DLD1 (cell line): ENCODE measurements around the gene ECHDC3.

Experiments
- in situ Hi-C: cut with HindIII; loops from 2 replicates; pipeline ENCODE4 v1.10.0; 2017; ENCODE audit warnings: low sequenced_read_pairs

ECHDC3 gene

GRCh38 chr10:11746883-11747539, 4.8 kb downstream of the ECHDC3 start:
- in situ Hi-C loops = no loop called here

DNA sequence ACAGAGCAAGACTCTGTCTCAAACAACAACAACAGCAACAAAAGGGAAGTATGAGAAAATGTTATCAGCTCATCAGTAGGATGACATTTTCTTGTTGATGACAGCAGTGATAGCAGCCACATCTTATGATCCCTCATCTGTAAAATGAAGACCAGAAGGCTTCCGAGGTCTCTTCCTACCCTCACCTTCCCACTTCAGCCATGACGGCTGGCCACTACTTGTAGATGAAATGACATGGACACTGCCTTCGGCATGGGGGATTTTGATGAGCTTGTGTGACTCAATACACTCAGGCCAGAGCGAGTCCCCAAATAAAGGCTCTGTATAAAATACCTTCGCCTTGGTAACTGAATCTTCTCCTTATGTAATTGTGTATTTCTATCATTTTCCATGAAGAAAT, 6.7 kb downstream of the ECHDC3 start:
- in situ Hi-C loops = no loop called here

GRCh38 chr10:11750420-11750819, 8.2 kb downstream of the ECHDC3 start:
- in situ Hi-C loops = loop anchor here (10.0 kb wide), 1 partner anchor 246 kb away; no protein-coding TSS in a partner anchor

- in situ Hi-C loops = loop anchor here (10.0 kb wide), 1 partner anchor 249 kb away; no protein-coding TSS in a partner anchor
These were observed 12.0 kb downstream of the ECHDC3 start for GRCh38 chr10:11754173-11754572.

DNA sequence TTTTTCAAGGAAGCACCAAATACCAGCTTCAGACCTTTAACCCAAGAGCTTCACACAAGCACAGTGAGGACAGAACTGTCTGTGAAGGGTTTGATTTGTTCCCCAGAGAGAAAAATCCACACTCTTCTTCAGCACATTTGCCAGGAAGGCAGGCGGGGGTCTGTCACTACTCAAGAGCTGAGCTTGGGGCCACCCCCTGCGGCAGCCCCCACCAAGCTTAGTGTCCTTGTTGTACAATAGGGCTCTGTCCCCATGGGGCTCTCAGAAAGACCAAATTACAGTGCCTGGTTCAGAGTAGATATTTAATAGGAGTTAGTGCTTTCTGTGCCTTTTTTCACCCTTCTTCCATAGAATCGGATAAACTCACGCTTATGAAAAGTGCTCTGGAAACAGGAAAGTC, 12.4 kb downstream of the ECHDC3 start:
- in situ Hi-C loops = loop anchor here (10.0 kb wide), 1 partner anchor 250 kb away; no protein-coding TSS in a partner anchor

DNA sequence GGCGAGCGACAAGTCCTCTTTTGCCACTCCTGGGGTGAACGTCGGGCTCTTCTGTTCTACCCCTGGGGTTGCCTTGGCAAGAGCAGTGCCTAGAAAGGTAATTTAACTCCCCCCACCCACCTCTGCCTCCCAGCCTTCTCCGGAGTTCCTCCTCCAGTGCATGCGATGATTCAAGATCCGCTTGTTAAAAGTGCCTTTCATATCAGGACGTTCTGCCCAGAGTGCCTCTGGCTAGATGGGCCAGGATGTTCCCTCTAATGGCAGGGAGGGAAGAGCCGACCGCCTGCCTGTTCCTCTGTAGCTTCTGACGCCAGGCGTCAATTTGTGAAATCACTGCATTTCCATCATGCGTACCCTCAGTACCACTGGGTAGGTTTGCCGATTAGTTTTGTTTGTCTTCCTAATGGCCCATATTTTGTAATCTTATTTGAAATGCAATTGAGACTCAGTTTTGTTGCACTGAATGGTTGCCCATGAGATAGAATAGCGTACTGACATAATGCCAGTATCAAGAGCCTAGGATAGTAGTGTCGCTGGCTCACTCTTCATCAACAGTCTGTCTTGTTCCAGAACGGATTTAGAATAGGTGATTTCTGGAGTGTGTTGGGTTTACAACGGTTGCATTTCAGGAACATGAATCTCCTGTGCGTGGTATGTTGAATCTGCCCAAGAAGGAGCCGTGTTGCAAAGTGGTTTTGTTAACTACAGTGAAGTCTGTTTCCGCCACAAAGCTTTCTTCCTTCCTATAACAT, 13.5 kb downstream of the ECHDC3 start:
- in situ Hi-C loops = loop anchor here (10.0 kb wide), 1 partner anchor 251 kb away; no protein-coding TSS in a partner anchor

- in situ Hi-C loops = loop anchor here (10.0 kb wide), 1 partner anchor 252 kb away; no protein-coding TSS in a partner anchor
These were observed 14.7 kb downstream of the ECHDC3 start for GRCh38 chr10:11756766-11757315.

DNA sequence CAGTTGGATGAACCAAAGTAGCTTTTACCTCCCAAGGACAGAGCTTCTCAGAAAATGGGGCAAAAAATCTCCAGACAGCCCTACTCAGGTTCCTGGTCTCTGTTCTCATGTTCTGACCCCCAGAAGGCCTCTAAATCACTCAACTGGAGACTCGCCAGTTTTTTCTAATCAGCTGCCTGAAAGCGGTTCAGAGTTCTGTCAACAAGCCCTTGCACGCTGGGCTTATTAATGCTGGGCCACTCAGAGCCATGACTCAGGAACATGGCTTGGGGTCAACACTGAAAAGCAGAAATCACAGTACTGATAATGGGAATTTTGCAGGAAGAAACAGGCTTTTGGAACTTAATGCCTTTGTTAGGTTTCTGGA, 15.3 kb downstream of the ECHDC3 start:
- in situ Hi-C loops = loop anchor here (10.0 kb wide), 1 partner anchor 253 kb away; no protein-coding TSS in a partner anchor

DNA sequence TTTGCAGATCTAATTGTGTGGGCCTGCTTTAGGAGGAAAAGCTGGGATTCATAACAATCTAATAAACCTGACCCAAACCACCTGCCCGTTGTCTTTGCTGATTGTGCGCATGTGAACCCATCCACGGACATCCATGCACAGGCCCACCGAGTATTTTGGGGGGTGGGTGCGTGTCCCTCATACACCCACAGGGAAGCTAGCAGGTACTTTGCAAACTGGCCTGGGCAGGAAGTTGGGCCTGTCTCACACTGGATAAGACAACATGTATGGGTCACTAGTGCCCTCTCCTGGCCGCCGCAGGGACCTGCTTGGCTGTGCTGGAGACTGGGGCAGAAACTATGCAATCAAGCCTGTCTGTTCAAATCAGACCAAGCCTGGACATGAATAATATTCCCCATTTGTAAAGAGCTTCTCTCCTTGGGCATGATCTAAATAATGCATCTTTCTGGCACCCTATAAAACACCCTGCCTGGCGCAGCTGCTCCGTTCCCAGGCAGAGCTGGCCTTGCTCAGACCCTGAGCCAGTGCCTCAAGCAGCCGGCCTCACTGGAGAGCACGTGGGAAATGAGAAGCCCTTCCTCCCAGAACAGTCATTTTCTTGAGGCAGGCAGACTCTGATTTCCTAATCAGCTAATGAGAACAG, 15.8 kb downstream of the ECHDC3 start:
- in situ Hi-C loops = loop anchor here (10.0 kb wide), 1 partner anchor 253 kb away; no protein-coding TSS in a partner anchor

DNA sequence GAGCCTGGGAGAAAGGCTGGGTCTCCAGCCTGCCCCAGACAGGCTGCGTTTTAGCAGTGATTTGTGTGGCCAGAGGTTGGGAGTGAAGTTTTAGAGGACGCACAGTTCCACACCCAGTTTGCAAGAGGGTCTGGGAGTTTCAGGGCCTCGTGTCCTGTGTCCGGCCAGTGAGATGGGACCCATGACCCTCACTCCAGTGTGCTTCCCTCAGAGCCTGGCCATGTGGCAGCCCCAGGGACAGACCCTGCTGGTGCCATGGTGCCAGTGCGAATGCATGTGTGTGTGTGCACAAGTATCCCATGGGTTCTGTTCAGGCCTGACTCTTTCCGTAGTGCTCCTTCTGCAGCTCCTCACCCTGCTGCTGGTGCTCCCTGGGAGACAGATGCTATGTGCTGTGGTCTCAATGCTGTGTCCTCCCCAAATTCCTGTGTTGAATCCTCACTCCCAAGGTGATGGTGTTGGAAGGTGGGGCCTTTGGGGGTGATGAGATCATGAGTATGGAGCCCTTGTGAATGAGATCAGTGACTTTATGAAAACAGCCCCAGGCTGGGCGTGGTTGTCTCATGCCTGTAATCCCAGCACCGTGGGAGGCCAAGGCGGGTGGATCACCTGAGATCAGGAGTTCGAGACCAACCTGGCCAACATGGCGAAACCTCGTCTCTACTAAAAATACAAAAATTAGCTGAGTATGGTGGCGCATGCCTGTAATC, 16.5 kb downstream of the ECHDC3 start:
- in situ Hi-C loops = loop anchor here (10.0 kb wide), 1 partner anchor 254 kb away; no protein-coding TSS in a partner anchor

DNA sequence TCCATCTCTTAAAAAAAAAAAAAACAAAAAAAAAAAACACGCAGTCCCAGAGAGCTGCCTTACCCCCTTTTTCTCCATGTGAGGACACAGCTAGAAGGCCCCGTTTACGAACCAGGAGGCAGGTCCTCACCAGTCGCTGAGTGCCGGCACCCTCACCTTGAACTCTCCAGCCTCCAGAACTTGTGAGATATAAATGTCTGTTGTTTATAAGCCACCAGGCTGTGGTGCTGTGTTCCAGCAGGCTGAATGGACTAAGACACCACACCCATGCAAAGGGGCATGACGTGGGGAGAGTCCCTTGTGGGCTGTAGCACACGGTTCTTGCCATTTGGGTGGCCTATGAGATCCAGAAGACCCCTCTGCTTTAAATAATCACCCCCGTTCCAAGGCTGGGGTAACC, 17.2 kb downstream of the ECHDC3 start:
- in situ Hi-C loops = loop anchor here (10.0 kb wide), 1 partner anchor 255 kb away; no protein-coding TSS in a partner anchor

DNA sequence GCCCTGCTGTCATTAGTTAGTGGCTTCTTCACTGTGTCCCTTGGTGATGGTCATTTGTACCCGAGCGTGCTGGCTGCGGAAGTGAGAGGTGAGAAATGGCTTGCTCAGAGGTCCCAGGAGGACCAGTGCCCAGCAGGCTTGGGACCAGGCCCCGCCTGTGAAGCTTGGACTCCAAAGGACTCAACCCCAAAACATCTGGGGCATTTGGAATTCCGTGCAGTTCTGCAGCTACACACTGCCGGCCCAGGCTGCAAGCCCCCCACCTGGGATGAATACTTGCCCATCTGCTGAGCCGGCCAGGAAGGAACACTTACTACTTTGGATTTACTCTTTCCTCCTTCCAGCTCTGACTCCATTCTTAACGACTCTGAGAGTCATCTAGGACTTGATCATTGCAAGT, 18.0 kb downstream of the ECHDC3 start:
- in situ Hi-C loops = loop anchor here (10.0 kb wide), 1 partner anchor 175 kb away; no protein-coding TSS in a partner anchor

DNA sequence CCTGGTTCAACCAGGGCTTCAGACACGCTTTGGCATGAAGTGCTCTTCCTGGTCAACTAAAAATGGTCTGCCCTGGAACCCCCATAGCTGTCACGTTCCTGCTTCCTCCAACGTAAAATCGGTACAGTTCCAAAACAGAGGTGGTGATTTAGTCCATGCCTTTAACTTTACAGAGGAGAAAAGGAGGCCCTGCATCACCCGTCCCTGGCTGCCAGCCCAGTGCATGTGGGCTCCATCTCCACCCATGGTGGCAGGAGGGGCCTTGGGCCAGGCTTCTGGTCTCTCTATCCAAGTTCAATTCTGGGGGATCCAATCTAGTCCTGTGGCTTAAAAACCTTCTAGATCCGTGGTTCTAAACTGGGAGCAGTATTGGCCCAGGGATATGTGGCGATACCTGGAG, 18.7 kb downstream of the ECHDC3 start:
- in situ Hi-C loops = loop anchor here (10.0 kb wide), 1 partner anchor 176 kb away; no protein-coding TSS in a partner anchor

DNA sequence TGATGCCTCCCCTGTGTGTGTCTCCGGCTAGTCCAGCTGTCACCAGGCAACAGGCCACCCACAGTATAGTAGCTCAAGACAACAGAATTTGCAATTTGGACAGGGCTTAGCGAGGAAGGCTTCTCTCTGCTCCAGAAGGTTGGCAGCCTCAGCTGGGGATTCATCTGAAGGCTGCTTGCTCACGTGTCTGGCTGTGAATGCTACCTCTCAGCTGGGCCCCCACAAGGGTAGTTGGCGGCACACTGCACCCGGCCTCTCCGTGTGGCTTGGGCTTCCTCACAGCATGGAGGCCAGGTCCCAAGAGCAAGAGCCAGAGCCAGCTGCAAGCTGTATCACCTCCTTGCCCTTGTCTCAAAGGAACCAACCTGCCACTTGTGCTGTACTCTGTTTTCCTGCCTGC, 19.2 kb downstream of the ECHDC3 start:
- in situ Hi-C loops = loop anchor here (10.0 kb wide), 1 partner anchor 177 kb away; no protein-coding TSS in a partner anchor

- in situ Hi-C loops = loop anchor here (10.0 kb wide), 1 partner anchor 178 kb away; no protein-coding TSS in a partner anchor
These were observed 20.7 kb downstream of the ECHDC3 start for GRCh38 chr10:11762706-11763500.

GRCh38 chr10:11763501-11763861, 21.3 kb downstream of the ECHDC3 start:
- in situ Hi-C loops = loop anchor here (10.0 kb wide), 1 partner anchor 179 kb away; no protein-coding TSS in a partner anchor

DNA sequence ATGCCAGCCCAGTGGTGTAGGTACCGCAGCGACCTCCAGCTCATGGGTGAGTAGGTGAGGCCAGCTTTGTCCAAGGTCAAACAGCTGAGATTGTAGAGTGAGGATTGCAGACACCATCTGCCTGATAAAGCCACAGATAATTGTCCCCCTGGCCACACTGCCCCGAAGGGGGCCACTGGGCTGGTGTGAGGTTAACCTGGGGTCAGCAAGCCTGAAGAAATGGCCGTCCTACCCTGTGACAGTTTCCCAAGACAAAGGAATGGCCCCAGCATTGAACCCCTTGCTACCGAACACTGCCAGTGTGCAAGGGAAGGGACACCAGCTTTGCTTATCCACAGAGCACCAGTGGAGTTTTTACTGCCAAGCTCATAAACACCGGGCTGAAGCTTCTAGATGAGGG, 23.0 kb downstream of the ECHDC3 start:
- in situ Hi-C loops = loop anchor here (10.0 kb wide), 1 partner anchor 180 kb away; no protein-coding TSS in a partner anchor

GRCh38 chr10:11772575-11773288, 30.6 kb downstream of the ECHDC3 start:
- in situ Hi-C loops = no loop called here
